IPS-NIHi7 (cell line): ENCODE results near the gene FAM171A1.

Experiments
- DNase-seq: peaks from one replicate; pipeline ENCODE4 v3.0.0; 2012; ENCODE audit warnings: mixed read lengths; ENCODE audit errors: extremely low spot score

The FAM171A1 gene

DNA sequence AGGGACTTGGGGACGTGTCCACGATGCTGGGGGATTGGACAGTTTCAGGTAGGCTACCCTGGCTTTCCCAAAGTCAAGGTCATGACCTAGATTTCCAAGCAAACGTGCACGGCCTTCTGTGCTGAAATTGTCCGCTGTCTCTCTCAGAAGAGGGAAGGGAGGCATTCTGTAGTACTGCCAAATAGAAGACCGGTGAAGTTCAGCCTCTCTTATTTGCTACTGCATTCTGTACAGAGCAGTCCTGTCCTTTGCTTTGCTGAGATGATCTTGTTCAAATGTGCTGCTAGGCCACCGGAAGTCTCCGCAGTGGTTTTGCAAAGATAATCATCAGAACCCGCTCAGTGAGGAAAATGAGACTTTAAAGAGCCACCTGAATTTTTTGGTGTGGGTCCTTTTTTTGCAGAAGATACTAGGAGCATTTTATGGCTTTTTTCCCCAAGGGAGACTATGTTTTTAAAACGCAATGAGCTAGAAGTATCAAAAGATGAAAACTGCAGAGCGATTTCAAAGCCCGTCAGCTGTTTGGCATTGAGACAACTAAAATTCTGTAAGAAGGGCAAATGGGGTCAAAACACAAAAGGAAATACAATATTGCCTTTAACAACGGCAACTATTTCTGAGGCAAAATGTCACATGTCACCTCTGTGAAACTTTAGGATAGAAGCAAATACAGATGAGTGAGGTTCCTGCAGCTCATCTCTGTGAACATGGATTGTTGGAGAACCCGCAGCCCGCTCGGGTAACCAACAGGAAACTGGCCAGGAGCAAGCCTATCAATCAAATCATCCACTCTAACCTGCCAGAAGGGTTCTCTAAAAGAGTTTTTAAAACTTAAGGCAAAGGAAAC, 201.3 kb downstream of the FAM171A1 start:
- DNase-seq = no peak

DNA sequence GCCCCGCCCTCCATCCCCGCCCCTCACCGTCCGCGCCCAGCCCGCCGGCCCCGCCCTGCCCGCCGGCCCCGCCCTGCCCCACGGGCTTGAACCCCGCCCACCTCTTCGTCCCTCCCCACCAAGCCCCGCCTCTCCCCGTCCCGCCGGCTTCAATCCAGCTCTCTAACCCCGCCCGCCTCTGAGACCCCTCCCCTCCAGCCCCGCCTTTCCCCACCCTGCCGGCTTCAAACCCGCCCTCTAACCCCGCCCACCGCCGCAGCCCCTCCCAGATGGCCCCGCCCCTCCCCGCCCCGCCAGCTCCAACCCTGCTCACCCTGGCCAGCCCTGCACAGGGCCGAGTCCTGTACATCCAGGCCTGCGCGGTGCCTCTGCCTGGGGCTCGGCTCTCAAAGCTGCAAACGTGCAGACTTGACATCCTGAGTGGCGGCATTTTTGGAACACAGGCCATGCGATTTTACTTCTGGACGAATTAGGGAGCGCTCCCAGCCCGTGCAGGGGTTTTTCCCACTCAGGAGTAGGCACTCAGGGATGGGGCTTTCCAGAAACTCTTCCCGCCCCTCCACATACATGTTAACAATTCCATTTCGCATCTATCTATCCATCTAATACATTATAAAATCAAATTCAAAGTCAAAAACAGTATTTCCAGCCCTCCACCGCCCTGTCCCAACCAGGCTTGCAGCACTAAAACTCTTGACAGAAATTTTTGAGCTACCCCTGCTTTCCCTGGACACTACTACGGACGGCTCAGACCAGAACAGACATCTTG, 202.1 kb downstream of the FAM171A1 start:
- peak; percentile 98 for DNase-seq

DNA sequence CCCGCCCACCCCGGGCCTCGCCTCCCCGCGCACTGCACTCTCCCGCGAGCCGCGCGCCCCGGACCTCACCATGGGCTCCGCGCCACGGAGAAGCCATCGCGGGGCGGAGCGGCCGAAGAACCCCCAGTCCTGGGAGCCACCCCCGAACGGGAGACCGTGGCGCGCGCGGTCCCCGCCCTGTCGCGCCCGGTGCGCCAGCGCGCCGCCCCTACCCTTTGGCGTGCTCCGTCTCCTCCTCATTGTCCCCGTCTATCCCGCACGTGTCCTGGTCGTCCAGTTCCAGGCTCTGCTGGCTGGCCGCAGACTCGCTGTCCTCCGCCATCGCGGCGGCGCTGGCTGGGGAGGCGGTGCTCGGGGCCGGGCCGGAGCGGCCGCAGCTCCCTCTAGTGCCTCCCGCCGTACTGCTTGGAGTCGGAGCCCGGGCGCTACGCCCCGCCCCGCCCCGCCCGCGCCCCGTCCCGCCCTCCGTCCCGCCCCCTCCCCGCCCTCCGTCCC, 202.8 kb downstream of the FAM171A1 start, which contains the start of gene NMT2:
Gene NMT2, minus strand, starts transcription at position 403 of the 495 bp plus-strand sequence. Its CDS starts 81 bp downstream, at position 322.
- DNase-seq = peak; percentile 95

DNA sequence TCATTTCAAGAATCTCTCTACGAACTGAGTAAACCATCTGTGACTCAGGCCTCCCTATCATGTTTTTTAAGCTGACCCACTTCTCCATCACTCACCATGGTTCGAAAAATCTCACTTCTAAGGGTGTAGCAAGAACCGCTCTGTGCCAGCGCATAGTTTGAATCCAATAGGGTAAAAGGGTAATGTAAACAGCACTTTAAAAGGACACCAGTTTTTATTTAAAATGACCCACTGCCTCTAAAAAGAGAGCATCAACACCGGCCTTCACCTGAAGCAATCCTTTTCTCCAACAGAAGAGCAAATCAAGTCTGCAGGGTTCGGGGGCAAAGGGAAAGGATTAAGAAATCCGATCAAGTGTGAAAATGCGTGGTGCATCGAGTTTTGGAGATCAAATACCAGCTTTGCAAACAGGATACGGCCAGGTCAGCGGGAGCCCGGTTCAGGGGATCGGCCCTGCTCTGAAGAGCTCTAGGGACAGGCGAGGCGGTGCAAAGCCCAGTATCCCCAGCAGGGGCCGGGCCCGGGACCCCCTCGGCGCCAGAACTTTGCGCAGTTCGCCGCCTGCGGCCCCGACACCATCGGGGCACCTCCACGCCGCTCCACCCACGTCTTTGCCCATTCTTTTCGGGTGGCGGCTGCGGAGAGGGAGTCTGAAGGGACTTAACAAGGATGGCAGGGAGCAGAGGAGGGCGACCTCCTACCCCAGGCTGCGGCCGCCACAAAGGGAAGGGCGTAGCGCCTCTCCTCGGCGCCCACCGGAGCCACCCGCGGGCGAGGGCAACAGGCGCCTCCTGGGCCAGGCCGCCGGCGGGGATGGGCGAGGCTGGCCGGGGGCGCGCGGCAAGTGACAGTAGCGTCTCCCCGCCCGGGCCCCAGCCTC, 203.4 kb downstream of the FAM171A1 start:
- peak; percentile 77 for DNase-seq

DNA sequence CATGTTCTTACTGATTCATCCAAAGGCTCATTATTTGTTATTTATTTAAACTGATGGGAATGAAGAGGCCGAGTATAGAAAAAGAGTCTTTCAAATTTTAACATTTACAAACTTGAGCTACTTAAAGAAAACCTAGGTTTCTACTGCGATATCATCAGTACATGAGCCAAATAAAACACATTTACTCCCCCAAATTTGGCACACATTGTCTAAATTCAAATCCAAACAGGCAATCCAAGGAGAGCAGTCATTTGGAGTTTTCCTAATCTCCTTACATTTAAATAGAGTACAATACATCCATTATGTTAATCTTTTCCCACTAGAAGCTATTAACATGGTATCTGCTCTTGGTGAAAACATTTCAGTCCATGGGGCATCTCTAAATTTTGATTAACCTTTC, 204.8 kb downstream of the FAM171A1 start:
- no peak for DNase-seq

DNA sequence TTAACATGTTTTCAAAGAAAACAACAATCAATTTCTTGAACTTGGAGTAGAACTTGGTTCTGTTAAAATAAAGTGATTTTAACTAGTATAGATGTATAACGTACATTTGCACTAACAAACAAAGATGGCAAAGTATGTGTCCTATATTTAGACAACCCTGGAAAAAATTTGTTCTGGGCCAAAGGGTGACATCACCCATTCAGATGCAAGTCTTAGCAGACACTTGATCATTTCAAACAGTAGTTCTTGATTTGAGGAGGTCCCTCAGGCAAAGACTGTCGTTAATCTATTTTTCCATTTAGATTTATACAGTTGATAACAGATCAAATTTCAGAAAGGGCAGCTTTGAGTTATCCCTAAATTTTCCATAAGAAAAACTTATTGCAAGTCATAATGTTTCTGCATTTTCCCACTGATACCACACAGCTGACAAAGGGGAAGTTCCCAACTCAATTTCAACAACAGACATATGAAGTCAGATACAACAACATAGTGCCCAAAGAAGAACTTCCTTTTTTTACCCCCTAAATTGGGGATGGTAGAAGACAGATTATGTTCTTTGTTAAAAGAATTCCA, 207.7 kb downstream of the FAM171A1 start:
- no peak for DNase-seq
